HepG2 (cell line): ENCODE results near the gene TIMELESS. TPM values are rescaled to one million over a fixed set of nuclear protein-coding genes. Genes with fewer than 3 reads are reported as not detected.

ENCODE experiments used
- ATAC-seq: fragments of 200-7000 bp; cut with Tn5 transposase; 3 replicates; pipeline ENCODE4 v1.9.1; 2020; ENCODE audit warnings: mild to moderate bottlenecking, moderate library complexity
- BruUV-seq: library from RNA; stranded (reverse); fragments of 400-500 nt; replicated peaks from 2 replicates; lab custom pipeline; 2021; lab: Mats Ljungman, UMichigan
- CTCF ChIA-PET: fragments of 300-600 bp; formaldehyde crosslinking; extraction: SDS; loops from one replicate; lab custom pipeline; 2021; ENCODE audit warnings: low total read pairs, inconsistent platforms, low intra/inter-chr PET ratio; lab: Yijun Ruan, JAX
- POLR2A ChIA-PET: fragments of 350-600 bp; sonication (Branson Sonifier 250); formaldehyde crosslinking; loops from one replicate; lab custom pipeline; 2020; ENCODE audit warnings: antibody characterized with exemption, inconsistent platforms; lab: Yijun Ruan, JAX
- DNase-seq: peaks from one replicate; pipeline ENCODE4 v3.0.0-alpha.2; 2015; ENCODE audit warnings: low spot score
- FAIRE-seq: peaks from 3 replicates; lab custom pipeline; 2011; peaks lifted over from hg19 to GRCh38; lab: Jason Lieb, UNC
- H2AFZ ChIP-seq: one replicate; pipeline ENCODE4 v1.6.1; 2011; ENCODE audit warnings: low read length, inconsistent platforms
- H3K27ac ChIP-seq: fragments of 300-600 bp; 3 replicates; pipeline ENCODE4 v1.8.0; 2011; ENCODE audit warnings: mixed run types, mild to moderate bottlenecking, mixed read lengths, low read length, inconsistent platforms; ENCODE audit not compliant: insufficient read depth; ENCODE audit errors: extremely low read length
- H3K27me3 ChIP-seq, 2 experiments: fragments of 200-600 bp in 1 of 2; 2 replicates in 1 of 2; 3 replicates in 1 of 2; pipeline versions ENCODE4 v1.6.0 to v1.8.0; 2011; ENCODE audit warnings: low read length in 2 of 2, mild to moderate bottlenecking in 2 of 2, moderate library complexity in 2 of 2, inconsistent platforms in 1 of 2; ENCODE audit not compliant: insufficient read depth in 2 of 2, control insufficient read depth in 1 of 2
- H3K36me3 ChIP-seq, 2 experiments: fragments of 200-600 bp in 1 of 2; replicated peaks in 1 of 2; 2 replicates in 1 of 2; 3 replicates in 1 of 2; pipeline versions ENCODE4 v1.5.1 to v1.8.0; 2011; ENCODE audit warnings: low read length in 2 of 2, inconsistent platforms in 1 of 2; ENCODE audit not compliant: insufficient read depth in 2 of 2, control insufficient read depth in 1 of 2
- H3K4me1 ChIP-seq: 2 replicates; pipeline ENCODE4 v1.5.1; 2012; ENCODE audit warnings: low read length, inconsistent platforms; ENCODE audit not compliant: insufficient read depth
- H3K4me2 ChIP-seq: 2 replicates; pipeline ENCODE4 v1.6.0; 2011; ENCODE audit warnings: low read depth, low read length, inconsistent platforms
- H3K4me3 ChIP-seq, 3 experiments: fragments of 200-600 bp in 1 of 3; sonication (generic), shearing (Covaris generic) in 1 of 3; replicated peaks in 1 of 3; 2 replicates each; pipeline ENCODE4 v1.5.1; 2011 to 2016; ENCODE audit warnings: low read length in 3 of 3, inconsistent platforms in 2 of 3, low read depth in 2 of 3, mild to moderate bottlenecking in 2 of 3, control low read depth in 1 of 3, mixed read lengths in 1 of 3; ENCODE audit not compliant: insufficient read depth in 1 of 3
- H3K79me2 ChIP-seq: one replicate; pipeline ENCODE4 v1.6.1; 2011; ENCODE audit warnings: low read length, inconsistent platforms; ENCODE audit not compliant: insufficient read depth
- H3K9ac ChIP-seq: 2 replicates; pipeline ENCODE4 v1.6.0; 2011; ENCODE audit warnings: mild to moderate bottlenecking, low read depth, low read length, inconsistent platforms; ENCODE audit not compliant: insufficient read depth
- H3K9me3 ChIP-seq: 2 replicates; pipeline ENCODE4 v1.5.1; 2012; ENCODE audit warnings: mild to moderate bottlenecking, low read length
- H4K20me1 ChIP-seq: 2 replicates; pipeline ENCODE4 v1.6.0; 2011; ENCODE audit warnings: inconsistent platforms, mild to moderate bottlenecking, low read length, moderate library complexity; ENCODE audit not compliant: insufficient read depth
- ERF ChIP-seq: IDR thresholded peaks from 2 replicates; pipeline ENCODE4 v1.6.1; 2018; ENCODE audit warnings: missing biosample characterization, missing genetic modification reagents
- FOXA1 ChIP-seq, 2 experiments: fragments of 450-650 bp in 1 of 2; sonication (generic) in 1 of 2; formaldehyde crosslinking in 1 of 2; IDR thresholded peaks; 2 replicates each; pipeline versions ENCODE4 v1.4.0 to v1.6.1; 2016 to 2020; ENCODE audit warnings: missing genetic modification reagents in 1 of 2
- MAFK ChIP-seq, 2 experiments: IDR thresholded peaks in 1 of 2; conservative IDR thresholded peaks in 1 of 2; 2 replicates each; pipeline ENCODE4 v1.6.1; 2011; ENCODE audit warnings: improper control_type of control experiment in 2 of 2, low read length in 2 of 2
- MZF1 ChIP-seq: sonication (generic); formaldehyde crosslinking; IDR thresholded peaks from 2 replicates; pipeline ENCODE4 v1.8.1; 2023; ENCODE audit warnings: mild to moderate bottlenecking, missing genetic modification reagents, borderline replicate concordance
- PAWR ChIP-seq: sonication (generic); formaldehyde crosslinking; IDR thresholded peaks from 2 replicates; pipeline ENCODE4 v1.4.0; 2020; ENCODE audit warnings: missing genetic modification reagents, mild to moderate bottlenecking, borderline replicate concordance
- POLR2AphosphoS5 ChIP-seq: IDR thresholded peaks from 2 replicates; pipeline ENCODE4 v1.6.1; 2012; ENCODE audit warnings: low read depth, low read length
- SMC3 ChIP-seq: IDR thresholded peaks from 2 replicates; pipeline ENCODE4 v1.6.1; 2011; ENCODE audit warnings: low read length, improper control_type of control experiment
- SRSF9 ChIP-seq: fragments of 200-400 bp; formaldehyde crosslinking; IDR thresholded peaks from 2 replicates; pipeline ENCODE4 v1.6.1; 2018; ENCODE audit warnings: borderline replicate concordance, mild to moderate bottlenecking, low read depth, low read length; ENCODE audit not compliant: insufficient read depth, poor library complexity, severe bottlenecking
- TEAD2 ChIP-seq: sonication (generic); formaldehyde crosslinking; IDR thresholded peaks from 2 replicates; pipeline ENCODE4 v1.9.0; 2021; ENCODE audit warnings: missing genetic modification reagents
- ZKSCAN8 ChIP-seq: IDR thresholded peaks from 2 replicates; pipeline ENCODE4 v1.6.1; 2016; ENCODE audit warnings: borderline replicate concordance, missing genetic modification reagents, missing compliant biosample characterization
- ZNF274 ChIP-seq: sonication (generic); formaldehyde crosslinking; IDR thresholded peaks from 2 replicates; pipeline ENCODE4 v1.5.1; 2020; ENCODE audit warnings: mild to moderate bottlenecking, missing genetic modification reagents
- ZNF780A ChIP-seq: sonication (generic); formaldehyde crosslinking; IDR thresholded peaks from 2 replicates; pipeline ENCODE4 v1.8.0; 2022; ENCODE audit warnings: mild to moderate bottlenecking, missing genetic modification reagents, moderate library complexity
- WGBS: methylation state at CpG from one replicate; pipeline ENCODE4 v1.1.6; 2017; ENCODE audit warnings: low lambda C conversion rate; 5-methylcytosine and 5-hydroxymethylcytosine counted together
- in situ Hi-C: cut with HindIII; loops from 2 replicates; pipeline ENCODE4 v1.10.0; 2017; ENCODE audit warnings: low pct_unique_long_range_greater_than_20kb; ENCODE audit not compliant: extremely low pct_ligation_motif_present
- intact Hi-C: fragments of 100-400 bp; cut with micrococcal nuclease; formaldehyde crosslinking; loops from one replicate; pipeline ENCODE4 v1.10.0; 2022; ENCODE audit not compliant: unreplicated experiment
- polyA plus RNA-seq, 8 experiments: library from polyadenylated mRNA; depleted of rRNA in 3 of 8; stranded (reverse) in 7 of 8; unstranded in 1 of 8; fragments of >200 nt; fragmentation: Illumina TruSeq in 4 of 8; extraction: Trizol in 4 of 8; gene quantifications; 2 replicates each; pipeline versions ENCODE4 v1.2.1 to v1.2.3, GENCODE V29; 2011 to 2016; ENCODE audit warnings: low read depth in 4 of 8, missing spikeins in 1 of 8, mixed read lengths in 1 of 8; ENCODE audit not compliant: insufficient read depth in 1 of 8
- total RNA-seq, 5 experiments: library from RNA; depleted of rRNA; stranded (reverse); fragments of >200 nt; fragmentation: Illumina TruSeq; extraction: Trizol; gene quantifications; 2 replicates each; pipeline ENCODE4 v1.2.3, GENCODE V29; 2016; ENCODE audit warnings: low read depth in 1 of 5

TIMELESS gene
- total and polyA plus RNA-seq, 2 of the 13 experiments (the other 11 are each of a cell fraction or from before 2014, with no cell fraction given): 4.0 to 20.3 TPM

DNA sequence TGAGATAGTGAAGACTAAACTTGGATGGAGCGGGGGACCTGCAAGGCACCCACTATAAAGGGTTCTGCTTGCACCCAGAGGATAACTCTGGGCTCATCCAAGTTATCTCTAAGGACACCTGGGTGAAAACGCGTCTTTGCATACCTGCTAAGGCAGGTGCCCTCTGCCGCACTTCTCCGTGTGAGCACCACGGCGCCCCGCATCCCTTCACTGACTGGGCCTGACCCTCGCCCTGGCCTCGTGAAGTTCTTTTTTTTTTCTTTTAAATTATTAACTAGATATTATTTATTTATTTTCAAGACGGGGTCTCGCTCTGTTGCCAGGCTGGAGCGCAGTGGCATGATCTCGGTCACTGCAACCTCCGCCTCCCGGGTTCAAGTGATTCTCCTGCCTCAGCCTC, 66.6 kb downstream of the TIMELESS start (continued):
- TF ChIP-seq SMC3 (no peak), ZNF274 (CRISPR knock-in tag) (no peak), ZKSCAN8 (no peak), TEAD2 (no peak)

DNA sequence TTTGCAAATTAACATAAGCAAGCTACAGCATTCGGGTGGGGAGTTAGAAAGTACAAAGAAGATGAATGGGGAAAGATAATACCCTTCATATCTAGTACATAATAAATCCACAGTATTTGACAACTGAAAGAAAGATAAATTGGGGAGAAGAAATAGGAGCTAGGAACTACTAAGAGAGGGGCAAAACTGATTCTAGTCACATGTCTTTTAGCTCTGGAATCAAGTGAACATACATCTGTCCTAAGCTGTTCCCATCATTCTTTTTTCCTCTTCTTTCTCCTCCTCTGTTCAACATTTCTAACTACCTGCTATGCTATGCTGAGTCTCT, 71.3 kb downstream of the TIMELESS start:
- ATAC-seq: no peak
- FAIRE-seq: no peak
- no peak for TF ChIP-seq ERF (CRISPR knock-in tag)
- no peak for TF ChIP-seq ZNF780A (CRISPR knock-in tag)
- no peak for TF ChIP-seq FOXA1 (IDR thresholded peaks at IDR 0.05)
- TF ChIP-seq FOXA1 (CRISPR knock-in tag; IDR thresholded peaks at IDR 0.05): no peak
- no peak for TF ChIP-seq SRSF9
- no peak for TF ChIP-seq PAWR (CRISPR knock-in tag)
- TF ChIP-seq MZF1 (CRISPR knock-in tag): no peak
- no peak for TF ChIP-seq MAFK (conservative IDR thresholded peaks at IDR 0.05 in 1 of 2, IDR thresholded peaks at IDR 0.05 in 1 of 2; ENCODE audit: low read length in 2 of 2)
- no peak for TF ChIP-seq POLR2AphosphoS5
- intact Hi-C loops: no loop called here
- no peak for DNase-seq
- Histone ChIP-seq H3K9ac (no peak overlapping the region), H3K27me3 (peaks cover 0 to 7% of the 10 kb centered on the region in 2 experiments; a peak in 1 of 5 replicates), H4K20me1 (no peaks in the 10 kb centered on the region), H3K4me1 (peaks cover 45% of the 10 kb centered on the region), H3K36me3 (no peaks in the 10 kb centered on the region), H3K4me3 (no peak overlapping the region), H3K79me2 (no peaks in the 10 kb centered on the region), H3K9me3 (no peaks in the 10 kb centered on the region), H3K27ac (no peak overlapping the region), H3K4me2 (peak overlapping the region; percentile 46; the same call in 1 of the 2 replicates), H2AFZ (peak overlapping the region; percentile 38)
- POLR2A ChIA-PET: no interaction called here
- BruUV-seq: no TSS peak
- WGBS: 6% methylated on average over 1 of the region's 1 CpG
- in situ Hi-C loops: no loop called here
- CTCF ChIA-PET: no interaction called here
